HG03460 (cell line): Measurements from ENCODE around the gene SKA3.

Experiments used
- ATAC-seq: cut with Tn5 transposase; IDR thresholded peaks from one replicate; pipeline ENCODE4 v1.9.1; 2021; ENCODE audit not compliant: unreplicated experiment

SKA3 gene

DNA sequence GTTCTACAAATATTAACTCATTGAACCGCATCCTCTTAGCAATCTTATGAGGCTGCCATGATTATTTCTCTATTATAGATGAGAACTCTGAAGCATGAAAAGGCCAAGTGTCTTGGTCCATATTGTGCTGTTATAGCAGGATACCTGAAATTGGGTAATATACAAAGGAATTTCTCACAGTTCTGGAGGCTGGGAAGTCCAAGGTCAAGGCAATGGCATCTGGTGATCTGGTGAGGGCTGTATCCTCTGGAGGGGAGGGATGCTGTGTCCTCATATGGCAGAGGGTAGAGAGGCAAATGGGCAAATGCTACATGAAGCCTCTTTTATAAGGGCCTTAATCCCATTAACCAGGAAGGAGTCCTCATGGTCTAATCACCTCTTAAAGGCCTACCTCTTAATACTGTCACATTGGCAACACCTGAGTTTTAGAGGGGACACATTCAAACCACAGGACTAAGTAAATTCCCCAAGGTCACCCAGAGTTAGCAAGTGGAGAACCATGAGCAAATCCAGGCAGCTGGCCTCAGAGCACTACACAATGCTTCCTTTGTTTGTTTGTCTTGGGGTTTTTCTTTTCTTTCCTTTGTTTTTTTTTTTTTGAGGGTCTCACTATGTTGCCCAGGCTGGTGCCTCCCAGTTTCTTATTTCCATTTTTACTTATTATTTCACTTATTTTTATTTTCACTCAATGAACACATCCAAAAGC is 59.1 kb downstream of the SKA3 start:
- ATAC-seq = no peak

GRCh38 chr13:21116141-21116540 is 60.2 kb downstream of the SKA3 start:
- ATAC-seq = no peak

GRCh38 chr13:21115231-21115630 is 61.1 kb downstream of the SKA3 start:
- no peak for ATAC-seq

GRCh38 chr13:21111546-21111945 is 64.8 kb downstream of the SKA3 start:
- no peak for ATAC-seq

GRCh38 chr13:21109168-21109567 is 67.2 kb downstream of the SKA3 start:
- ATAC-seq = no peak

DNA sequence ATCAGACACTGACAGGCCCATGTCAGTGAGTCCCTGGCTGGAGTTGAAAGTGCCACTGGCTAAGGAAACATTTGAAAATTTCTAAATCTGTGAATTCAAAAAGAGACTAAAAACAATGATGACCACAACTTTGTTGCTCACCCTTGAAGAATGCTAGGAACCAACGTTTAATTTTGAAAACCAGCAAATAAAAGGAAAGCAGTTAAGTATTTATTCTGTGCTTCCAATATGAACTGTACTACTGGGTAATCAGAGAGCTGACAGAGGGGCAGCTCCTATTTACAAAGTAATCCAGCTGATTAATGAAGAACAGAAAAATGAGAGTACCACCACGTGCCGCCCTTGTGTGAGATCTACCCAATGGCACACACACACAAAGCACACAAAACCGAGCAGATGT is 70.3 kb downstream of the SKA3 start:
- ATAC-seq = no peak

DNA sequence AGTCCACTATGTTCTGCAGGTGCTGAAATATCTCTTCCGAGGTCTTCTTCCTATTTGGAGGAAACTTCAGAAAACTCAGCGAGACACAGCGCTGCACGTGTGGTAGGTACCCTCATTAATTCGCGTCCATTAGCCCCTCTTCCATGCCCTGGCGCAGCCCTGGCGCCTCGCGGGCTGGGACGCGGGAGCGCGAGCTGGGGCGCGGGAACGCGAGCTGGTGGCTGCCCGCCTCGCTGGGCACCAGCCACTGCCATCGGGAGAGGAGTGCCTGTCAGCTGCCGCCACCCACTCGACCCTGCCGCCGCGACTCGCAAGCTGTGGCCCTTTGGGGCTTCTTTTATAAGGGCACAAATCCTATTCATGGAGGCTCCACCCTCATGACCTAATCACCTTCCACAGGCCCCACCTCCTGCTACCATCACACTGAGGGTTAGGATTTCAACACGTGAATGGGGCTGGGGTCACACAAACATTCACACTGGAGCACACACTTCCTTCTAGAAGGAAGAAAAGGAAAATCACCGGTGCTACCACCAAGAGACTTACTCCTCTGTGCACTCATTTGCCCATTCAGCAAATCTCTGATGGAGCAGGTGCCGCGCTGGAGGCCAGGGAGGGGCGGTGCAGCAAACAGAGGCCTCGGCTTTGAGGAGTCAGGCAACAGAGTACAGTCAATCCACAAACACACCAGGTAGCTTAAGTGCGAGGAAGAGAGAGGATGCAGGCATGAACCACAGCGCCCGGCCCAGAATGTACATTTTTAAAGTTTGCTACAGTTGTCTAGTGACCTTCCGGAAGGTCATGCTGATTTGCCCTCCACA is 71.9 kb downstream of the SKA3 start:
- ATAC-seq = no peak
